ENCODE results near the gene RPS6KA2.

RPS6KA2 gene

DNA sequence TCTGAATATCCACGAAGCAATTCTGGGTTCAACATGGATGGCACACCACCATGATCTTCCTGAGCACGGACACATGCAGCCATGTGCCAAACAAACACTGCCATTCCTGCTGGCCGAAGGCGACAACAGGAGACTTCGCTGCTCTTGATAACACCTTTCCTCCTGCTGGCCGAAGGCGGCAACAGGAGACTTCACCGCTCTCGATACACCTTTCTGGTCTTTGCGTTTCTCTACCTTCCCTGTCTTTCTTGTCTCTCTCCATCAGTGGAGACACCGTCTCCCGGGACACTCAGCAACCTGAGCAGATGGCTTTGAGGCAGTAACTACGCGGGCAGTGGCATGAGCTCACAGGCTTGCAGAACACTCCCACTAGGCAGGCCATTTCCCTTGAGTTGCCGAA is 189.4 kb downstream of the RPS6KA2 start:
- no peak for DNase-seq

- no peak for DNase-seq
These were observed 190.6 kb downstream of the RPS6KA2 start for GRCh38 chr6:166436195-166437139.

DNA sequence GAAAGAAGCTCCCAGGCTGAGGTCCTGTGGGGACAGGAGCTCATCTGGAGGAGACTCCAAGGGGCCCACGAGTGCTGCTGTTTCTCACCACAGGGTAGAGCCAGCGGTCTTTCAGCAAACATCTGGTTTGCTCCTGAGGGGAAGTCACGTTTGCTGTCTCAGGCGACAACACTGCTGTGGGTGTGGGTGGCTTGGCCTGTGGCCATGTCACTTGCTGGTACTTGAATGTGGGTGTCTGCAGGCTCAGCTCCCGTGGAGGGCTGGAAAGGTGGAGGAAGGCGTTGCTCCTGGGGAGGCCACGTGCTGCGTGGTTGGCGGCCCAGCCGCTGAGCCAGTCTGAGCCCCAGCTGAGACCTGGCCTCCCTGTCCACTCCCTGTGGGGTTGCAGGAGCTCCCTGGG is 191.5 kb downstream of the RPS6KA2 start:
- DNase-seq: no peak

- no peak for DNase-seq
These were observed 192.7 kb downstream of the RPS6KA2 start for GRCh38 chr6:166434336-166434735.

DNA sequence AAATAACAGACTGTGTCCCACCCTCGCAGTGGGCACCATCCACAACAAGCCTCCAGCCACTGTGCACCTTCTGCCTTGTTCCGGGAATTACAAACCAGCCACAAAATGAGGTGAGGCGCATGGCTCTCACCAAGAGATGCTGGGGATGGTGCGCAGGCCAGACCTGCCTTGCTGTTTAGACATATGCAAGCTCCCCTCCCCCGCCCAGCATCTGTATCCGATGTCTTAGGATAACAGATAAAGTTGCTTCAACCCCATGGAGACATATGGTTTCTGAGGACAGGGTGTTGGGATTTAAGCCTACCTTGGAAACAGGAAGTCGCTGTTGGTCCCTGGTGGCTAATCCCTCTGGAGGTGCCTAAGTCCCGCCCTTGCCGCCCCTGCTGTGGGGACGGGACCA is 194.0 kb downstream of the RPS6KA2 start:
- no peak for DNase-seq

- DNase-seq: no peak
These were observed 196.8 kb downstream of the RPS6KA2 start for GRCh38 chr6:166430269-166430668.

DNA sequence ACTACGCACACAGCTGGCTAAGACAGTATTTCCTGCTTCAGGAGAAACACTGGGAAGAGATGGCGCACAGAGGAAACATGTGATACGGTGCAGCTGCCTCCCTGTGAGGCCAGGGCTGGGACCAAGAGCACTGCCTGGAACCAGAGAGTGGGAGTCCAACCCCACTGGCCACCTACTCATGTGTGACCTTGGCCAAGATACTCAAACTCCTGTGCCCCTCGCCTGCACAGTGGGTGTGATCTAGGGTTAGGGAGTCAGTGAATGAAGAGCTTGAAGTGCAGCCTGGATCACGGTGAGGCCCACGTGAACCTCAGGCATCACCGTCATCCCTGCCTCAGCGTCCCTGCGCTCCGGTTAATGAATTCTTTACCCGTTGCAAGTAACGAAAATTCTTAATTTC is 202.6 kb downstream of the RPS6KA2 start:
- no peak for DNase-seq

- no peak for DNase-seq
These were observed 203.3 kb downstream of the RPS6KA2 start for GRCh38 chr6:166423781-166424180.

DNA sequence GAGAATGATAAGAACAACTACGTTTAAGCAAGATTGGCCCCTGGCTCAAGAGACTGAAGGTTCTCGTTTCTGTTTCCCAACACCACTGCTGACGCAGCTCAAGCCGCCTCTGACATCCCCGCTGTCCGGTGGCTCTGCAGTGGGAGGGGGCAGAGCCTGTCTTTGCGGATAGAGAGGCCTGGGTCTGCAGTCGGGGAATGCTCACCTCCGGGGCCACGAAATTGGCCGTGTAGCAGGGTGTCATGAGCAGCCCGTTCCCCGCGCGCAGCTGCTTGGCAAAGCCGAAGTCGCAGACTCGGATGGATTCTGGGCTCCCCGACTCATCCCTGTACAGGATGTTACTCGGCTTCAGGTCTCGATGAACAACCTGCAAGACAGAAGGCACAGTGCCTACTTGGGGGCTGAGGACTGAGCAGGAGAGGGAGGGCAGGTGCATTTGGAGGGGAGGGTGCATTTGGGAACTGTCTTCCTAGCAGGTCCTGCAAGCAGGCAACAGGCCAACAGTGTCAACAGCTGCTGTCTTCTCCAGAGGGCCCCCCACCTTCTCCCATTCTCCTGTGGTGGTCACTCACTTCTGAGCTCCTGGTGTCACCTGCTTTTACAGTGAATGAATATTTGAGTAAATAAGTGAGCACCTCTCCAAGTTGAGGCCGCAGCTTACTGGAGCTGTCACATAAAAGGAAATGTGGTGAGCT is 203.9 kb downstream of the RPS6KA2 start:
- no peak for DNase-seq

DNA sequence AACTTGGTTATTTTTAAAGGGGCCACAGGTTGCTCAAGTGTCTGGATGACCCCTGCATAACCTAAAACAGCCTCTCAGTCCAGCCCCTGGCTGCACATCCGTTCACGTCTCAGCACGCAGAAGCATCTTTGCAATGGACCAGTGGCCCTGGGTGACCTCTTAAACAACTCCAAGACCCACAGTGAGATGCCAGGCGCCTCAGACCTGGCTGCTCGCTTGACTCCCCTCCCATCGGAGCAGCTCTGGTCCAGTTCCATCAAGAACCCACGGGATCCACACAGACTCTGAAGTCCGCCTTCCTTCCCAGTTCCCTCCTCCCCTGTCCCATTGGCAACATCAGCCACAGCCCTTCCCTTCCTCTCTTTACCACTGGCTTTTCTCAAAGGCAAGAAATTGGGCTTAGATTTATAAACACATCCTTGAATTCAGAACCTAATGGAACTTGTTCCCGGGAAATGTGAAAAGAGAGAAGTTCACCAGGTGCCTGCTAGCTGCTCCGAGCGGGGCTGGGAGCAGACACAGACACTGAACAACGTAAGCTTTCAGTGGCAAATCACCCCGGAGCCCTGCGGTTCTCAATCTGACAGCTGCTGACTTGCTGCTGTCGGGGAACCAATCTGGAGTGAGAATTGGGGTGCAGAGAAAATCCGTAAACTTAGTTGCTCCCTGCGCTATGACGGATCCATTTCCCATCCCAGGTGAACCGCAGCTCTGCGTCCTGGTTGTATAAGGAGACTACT is 204.7 kb downstream of the RPS6KA2 start:
- DNase-seq: no peak

DNA sequence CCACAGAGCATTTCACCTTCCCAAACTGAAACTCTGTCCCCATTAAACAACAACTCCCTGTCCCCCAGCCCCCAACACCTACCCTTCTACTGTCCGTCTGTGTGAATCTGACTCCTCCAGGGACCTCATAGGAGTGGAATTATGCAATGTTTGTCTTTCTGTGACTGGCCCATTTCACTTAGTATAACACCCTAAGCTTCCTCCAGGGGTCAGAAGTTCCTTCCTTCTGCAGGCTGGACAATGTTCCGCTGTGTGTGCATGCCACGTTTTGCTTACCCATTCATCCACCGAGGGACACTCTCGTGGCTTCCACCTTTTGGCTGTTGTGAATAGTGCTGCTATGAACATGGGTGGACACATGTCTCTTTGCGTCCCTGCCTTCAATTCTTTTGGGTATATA is 206.7 kb downstream of the RPS6KA2 start:
- no peak for DNase-seq

DNA sequence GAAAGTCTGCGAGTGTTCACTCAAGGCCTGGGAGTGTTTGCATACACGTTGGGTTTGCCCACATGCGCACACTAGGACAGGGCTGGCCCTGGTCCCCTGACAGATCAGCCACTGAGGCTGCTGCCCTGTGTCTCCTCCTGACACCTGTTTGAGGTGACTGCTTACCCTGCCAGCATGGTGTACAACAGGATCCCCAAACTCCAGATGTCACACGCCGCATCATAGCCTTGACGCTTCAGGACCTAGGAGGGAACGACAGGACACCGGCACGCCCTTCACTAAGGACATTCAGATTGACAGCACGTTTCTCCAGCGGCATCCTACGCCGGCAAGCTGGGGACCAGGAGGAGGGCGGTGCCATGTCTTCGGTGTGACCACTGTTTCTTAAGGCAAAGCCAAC is 207.3 kb downstream of the RPS6KA2 start:
- DNase-seq: no peak

DNA sequence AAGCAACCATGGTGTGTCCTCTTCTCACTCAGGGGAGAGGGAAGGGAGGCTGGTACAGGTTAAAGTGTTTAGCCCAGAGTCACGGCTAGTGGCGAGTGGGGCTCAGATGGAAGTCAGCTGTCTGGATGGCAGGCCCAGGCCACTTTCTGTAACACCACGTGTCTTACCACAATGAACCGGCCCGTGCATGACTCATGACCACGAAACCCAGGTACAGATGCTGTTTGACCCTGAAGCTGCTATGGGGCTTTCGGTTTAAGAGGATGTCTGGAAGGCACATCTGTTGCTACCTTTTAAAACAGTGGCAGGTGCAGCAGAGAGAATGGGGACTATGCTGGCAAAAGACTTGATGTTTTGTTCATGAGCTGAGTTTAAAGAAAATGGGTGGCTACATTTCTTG is 207.8 kb downstream of the RPS6KA2 start:
- DNase-seq: no peak

DNA sequence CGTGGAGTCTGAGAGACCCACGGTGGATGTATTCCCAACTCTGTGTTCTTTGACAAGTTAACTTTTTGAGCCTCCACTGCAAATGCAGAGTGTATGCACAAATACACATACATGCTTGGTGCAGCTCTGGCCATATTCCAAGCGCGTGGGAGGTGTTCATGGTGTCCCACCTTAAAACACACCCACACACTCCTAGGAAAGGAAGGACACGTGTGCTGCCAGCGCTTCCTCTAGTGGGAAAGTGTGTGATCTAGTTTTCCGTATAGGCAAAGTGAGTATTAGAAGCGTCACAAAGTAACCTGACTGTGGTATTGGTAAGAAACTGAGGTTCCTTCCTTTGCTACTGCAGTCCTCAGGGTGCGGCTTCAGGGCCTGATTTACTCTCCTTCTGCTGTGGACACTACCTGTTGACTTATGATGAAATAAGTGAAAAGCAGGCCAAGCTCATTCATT is 208.3 kb downstream of the RPS6KA2 start:
- DNase-seq: no peak

- DNase-seq: no peak
These were observed 209.8 kb downstream of the RPS6KA2 start for GRCh38 chr6:166417285-166417691.

- DNase-seq: no peak
These were observed 211.2 kb downstream of the RPS6KA2 start for GRCh38 chr6:166415833-166416347.

DNA sequence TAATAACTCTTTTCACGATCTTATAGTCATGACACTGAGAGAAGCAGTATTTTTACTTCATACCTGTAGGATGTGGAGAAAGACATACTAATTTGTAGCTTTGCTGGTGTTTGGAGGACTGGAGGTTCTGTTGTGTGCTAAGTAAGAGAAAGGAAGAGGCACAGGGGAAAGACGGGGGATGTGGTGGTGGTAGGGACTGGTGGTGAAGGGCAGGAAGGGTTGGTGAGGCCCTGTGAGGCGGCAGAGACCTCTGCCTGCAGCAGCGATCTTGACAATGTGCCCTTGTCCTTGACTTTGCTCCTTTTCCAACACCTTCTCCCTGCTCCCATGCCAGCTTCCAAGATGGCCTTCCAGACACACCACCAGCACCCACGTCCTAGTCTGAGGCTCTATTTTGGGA is 211.7 kb downstream of the RPS6KA2 start:
- no peak for DNase-seq

DNA sequence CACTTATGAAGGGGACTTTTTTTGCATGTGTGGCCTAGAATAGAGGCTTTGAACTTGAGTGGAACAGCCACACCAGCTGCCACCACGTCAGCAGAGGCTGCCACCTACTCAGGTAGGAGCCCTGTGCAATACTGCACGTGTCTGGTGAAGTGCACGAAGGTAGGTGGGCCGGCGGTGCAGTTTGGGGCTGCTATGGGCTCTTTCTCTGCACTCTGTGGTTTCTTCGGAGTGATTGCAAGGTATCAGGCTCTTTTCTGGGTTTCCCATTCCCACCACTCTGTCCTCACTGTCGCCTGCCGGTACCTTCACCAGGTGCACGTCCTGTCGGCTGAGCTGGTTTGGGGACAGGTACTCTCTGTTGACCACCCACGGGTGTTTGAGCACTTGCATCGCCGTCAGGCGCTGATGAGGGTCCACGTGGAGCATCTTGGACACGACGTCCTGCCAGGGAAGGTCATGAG is 213.5 kb downstream of the RPS6KA2 start:
- DNase-seq: no peak

DNA sequence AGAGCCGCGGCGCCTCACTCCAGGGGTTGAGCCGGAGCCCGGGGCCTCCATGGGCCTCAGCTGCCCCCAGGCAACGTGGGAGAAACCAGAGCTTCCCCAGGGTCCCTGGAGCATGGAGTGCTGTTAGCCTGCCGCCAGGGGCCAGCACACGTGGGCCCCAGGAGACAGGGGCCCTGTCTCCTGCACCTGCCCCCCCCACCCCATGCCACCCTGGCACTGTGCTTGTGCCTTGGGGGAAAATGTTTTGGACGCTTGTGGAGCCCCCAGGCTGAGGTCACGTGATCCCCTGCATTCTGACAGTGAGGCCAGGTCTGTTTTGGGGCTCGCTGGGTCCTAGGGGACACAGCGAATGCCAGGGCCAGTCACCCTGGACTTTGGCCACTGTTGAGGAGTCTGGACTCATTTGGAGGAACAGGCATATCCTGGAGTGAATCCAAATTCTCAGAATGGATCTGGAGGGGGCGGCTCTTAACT is 214.1 kb downstream of the RPS6KA2 start:
- DNase-seq: no peak

- DNase-seq: no peak
These were observed 214.7 kb downstream of the RPS6KA2 start for GRCh38 chr6:166412156-166412910.

DNA sequence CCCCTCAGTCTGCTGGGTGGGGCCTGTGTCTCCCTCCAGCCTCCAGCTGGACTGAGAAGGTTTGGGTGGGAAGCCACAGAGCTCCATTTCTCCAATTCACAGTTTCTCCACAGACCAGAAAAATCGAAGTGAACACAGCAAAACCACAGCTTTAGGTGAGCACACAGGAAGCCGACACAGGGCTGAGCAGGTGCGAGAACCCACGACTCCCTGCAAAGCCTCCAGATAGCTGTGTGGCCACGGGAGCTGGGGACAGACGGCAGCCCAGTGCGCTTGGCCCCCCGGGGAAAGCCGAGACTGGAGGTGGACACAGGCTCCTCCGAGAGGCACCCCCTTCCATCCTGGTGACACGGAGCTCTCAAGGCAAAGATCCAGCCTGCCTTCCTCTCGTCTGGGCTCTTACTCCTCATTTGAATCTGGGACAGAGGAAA is 215.3 kb downstream of the RPS6KA2 start:
- no peak for DNase-seq

- no peak for DNase-seq
These were observed 215.8 kb downstream of the RPS6KA2 start for GRCh38 chr6:166411271-166411670.

Data from NCI-H1694 treated with DMSO at 0.1 percent for 48 hours (cell line).